Stimulated activated CD4-positive, alpha-beta T cell treated with anti-CD3 and anti-CD28 coated beads, Interleukin-1b, Interleukin-23, amount 100 ng/mL, for 48 hours (primary cell): ENCODE results near the gene MRGPRX3.
"Not testable (repeated sequence)": the region's sequence is repeated elsewhere in the genome, so short reads cannot be mapped to it uniquely, and the experiment has no call there.

ENCODE experiments used
- DNase-seq: peaks from one replicate; pipeline ENCODE4 v3.0.0-alpha.2; 2020

MRGPRX3 gene

GRCh38 chr11:18132341-18132740 lies at the start of gene MRGPRX3:
Gene MRGPRX3, plus strand, starts transcription at chr11:18132571. Its CDS starts 4,632 bp downstream, at chr11:18137203.
- DNase-seq, result no peak

DNA sequence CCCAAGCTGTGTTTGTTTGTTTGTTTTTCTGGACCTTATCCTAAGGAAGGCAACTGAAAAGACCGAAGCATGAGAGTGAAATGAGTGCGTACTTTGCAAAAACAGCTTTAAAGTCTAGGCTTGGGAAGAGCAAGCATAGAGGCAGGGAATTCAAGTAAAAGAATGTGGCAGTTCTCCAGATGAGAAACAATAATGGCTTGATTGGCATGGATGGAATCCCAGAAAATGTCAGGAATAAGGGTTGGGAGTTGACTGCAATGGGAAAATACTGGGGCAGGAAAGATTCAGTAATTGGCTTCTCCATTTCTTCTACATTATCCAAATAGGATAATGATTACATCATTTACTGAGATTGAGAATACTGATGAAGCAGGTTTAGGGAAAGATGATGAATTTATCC lies 44.0 kb upstream of the MRGPRX3 start:
- DNase-seq, result no peak

GRCh38 chr11:18088966-18089365 lies 43.4 kb upstream of the MRGPRX3 start:
- no peak for DNase-seq

DNA sequence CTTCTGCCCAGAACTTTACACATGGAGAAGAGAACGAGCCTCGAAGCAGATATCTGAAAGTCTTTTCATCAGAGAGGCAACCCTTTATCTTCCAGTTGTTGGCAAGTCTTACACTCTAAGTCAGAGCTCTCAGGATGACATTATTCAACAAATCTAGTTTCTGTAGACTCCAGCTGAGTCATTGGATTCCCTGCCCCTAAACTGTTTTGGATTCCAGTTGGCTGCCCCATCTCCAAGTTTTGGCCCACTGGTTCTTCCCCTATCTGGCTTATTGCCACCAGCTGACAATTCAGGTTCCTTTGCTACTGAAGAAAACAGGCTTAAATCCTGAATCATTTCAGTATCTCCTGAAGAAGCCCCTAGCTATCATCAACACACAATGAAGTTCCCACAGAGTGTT lies 40.6 kb upstream of the MRGPRX3 start:
- DNase-seq, result no peak

- no peak for DNase-seq
Observed at GRCh38 chr11:18093959-18094358, 38.4 kb upstream of the MRGPRX3 start.

GRCh38 chr11:18100926-18101656 lies 31.3 kb upstream of the MRGPRX3 start:
- peak; percentile 25 for DNase-seq

DNA sequence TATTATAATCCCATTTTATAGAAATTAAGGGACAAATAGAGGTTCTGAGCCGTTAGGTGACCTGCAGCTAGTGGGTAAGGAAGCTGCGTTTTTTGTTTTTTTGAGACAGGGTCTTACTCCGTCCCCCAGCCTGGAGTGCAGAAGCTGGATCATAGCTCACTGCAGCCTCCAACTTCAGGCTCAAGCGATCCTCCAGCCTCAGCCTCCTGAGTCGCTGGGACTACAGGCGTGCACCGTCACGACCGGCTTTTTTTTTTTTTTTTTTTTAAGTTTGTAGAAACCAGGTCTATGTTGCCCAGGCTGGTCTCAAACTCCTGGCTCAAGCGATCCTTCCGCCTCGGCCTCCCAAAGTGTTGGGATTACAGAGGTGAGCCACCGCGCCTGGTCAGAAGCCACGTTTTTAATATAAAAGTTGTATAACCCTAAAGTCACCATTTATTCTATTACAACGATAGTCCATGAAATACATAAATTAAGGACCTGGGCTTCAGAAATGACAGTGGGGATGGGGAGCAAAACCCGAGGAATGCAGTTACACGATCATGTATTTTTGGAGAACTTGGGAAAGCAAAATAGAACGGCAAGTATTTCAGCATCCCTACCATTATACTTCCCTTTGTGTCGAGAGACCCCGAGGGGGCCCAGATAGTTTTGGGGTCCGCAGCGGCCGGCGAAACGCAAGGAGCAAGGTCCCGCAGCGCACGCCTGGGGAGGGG lies 27.1 kb upstream of the MRGPRX3 start:
- DNase-seq, result no peak

DNA sequence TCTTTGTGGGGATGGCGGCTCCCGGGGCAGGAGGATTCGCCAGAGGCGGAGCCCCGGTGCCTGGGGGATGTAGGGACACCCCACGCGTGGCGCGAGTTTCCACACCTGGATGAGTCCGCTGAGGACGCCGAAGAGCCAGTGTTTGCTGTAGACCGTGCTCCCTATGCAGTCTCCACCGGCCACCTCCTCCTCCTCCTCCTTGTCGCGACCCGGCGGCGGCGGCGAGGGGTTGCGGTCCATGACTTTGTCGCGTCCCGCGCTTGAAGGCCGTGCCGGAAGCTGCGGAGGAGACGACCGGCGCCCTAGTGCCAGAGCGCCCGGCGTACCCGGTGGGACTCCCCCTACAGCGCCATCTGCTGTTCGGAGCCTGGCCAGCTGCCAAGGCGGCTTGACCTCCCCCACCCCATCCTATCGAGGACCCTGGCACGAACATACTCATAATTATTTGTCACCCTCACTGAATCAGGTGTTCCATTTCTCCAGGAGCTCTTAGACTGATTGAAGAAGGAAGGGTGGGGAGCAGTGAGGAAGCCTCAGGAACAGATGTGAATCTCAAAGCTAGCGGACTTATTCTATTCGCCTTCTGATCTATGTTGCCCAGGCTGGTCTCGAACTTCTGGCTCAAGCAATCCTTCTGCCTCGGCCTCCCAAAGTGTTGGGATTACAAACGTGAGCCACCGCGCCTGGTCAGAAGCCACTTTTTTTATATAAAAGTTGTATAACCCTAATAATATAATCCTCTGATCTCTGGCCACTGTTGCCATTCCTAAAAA lies 26.4 kb upstream of the MRGPRX3 start, which contains the start of gene SAAL1:
SAAL1 (minus strand) TSS at position 281 of the 773 bp plus-strand sequence; CDS start at position 240, 41 bp downstream.
- peak; percentile 92 for DNase-seq

DNA sequence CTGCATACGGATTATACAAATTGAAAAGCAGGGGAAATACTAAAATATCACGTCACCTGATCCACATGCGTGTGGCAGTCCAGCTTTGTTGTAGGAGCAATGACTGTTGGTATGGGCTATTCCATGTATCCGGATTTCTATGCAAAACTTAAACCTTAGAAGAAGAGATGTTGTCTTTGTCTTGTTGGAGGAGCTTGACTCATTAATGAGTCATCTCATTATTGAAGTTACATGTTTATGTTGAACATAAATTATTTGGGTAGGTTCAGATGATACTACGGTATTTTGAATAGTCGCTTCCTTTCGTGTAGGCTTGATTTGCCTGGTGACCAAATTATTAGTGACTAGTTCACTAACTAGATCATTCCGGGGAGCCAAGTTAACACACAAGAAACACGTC lies 25.7 kb upstream of the MRGPRX3 start:
- DNase-seq, result no peak

- no peak for DNase-seq
Observed at GRCh38 chr11:18108254-18108653, 24.1 kb upstream of the MRGPRX3 start.

- no peak for DNase-seq
Observed at GRCh38 chr11:18111005-18111404, 21.4 kb upstream of the MRGPRX3 start.

DNA sequence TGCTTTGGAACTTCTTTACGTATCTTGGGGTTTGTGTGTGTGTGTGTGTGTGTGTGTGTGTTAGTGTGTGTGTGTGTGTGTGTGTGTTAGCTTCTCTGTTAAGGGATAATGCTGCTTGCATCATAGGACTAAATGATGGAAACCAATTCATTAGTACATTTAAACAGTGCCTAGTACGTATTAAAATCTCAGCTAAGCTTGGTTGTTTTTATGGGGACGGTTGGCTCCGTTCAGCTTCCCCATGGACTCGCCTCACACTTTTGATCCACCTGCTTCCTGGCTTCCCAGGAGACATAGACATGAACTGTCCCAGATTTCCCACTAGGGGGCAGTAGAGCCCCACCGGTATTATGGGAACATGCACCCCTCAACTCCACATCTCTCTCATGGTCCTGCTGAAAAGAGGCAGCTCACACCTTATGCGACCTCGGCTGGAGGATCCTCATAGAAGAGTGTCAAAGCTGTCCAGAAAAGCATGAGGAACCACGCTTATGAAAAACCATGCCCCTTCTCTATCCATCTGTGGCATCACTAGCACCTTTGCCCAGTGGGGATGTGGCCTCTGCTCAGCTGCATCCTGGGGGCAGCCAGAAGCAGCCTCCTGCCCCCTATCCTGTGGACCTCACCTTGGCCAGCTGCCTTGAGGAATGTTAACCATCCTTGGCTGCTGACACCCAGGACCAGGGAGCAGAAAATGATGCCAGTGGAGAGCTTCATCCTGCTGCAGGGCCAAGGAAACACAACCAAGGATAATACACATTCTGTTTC lies 16.8 kb upstream of the MRGPRX3 start:
- DNase-seq, result peak; percentile 64

- not testable (repeated sequence) for DNase-seq
Observed at GRCh38 chr11:18121331-18121828, 11.0 kb upstream of the MRGPRX3 start.

GRCh38 chr11:18131115-18131514 lies 1.3 kb upstream of the MRGPRX3 start:
- not testable (repeated sequence) for DNase-seq

DNA sequence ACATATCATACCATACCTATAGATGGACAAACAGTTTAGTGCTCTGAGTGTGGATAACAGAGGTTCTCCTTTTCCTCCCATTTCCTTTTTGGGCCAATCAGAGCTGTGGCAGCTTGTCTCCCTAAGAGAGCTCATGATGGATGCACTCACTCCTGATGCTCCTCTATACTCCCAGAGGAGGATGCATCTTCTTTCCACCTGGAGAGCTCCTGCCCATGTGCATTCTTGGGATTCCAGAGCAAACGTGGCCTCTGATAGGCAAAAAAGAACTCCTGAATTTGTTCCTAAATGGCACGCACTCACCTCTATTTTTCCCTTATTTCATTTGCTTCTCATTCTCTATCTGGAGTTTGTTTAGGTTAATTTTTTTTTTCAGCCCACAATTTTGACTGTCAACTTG lies 2.9 kb downstream of the MRGPRX3 start:
- no peak for DNase-seq

GRCh38 chr11:18137186-18137800 lies 4.9 kb downstream of the MRGPRX3 start:
- no peak for DNase-seq

DNA sequence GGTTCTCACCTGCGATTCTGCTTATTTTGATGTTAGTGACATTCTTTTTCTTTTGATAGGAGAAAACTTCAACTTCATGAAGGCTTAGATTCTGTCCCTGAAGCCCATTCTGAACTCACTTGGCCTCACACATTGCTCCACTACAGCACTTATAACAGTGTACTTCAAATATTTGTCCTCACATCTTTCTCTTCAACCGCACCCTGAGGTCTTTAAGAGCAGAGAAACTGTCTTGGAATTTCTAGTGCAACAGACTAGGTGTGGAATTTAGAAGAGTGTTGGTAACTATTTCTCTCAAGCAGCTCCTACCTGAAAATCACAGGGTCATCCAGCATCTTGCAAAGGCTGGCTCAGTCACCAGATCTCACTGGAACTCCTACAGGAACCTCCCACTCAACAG lies 7.8 kb downstream of the MRGPRX3 start:
- DNase-seq, result no peak

- DNase-seq, result no peak
Observed at GRCh38 chr11:18144243-18144642, 11.9 kb downstream of the MRGPRX3 start.

DNA sequence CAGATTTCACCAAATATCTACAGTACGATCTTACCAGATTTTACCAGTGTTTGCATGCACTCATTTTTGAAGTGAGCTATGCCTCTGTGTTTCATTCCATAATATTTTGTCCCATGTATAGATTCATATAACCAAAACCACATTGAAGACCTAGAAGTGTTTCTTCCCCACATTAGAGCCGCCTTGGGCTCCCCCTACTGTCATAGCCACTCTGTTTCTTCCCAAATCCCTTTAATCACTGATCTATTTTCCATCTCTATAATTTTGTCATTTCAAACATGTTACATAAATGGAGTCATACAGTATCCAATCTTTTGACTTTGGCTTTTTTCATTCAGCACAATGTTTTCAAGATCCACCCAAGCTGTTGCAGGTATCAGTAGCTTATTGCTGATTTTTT lies 12.7 kb downstream of the MRGPRX3 start:
- no peak for DNase-seq

DNA sequence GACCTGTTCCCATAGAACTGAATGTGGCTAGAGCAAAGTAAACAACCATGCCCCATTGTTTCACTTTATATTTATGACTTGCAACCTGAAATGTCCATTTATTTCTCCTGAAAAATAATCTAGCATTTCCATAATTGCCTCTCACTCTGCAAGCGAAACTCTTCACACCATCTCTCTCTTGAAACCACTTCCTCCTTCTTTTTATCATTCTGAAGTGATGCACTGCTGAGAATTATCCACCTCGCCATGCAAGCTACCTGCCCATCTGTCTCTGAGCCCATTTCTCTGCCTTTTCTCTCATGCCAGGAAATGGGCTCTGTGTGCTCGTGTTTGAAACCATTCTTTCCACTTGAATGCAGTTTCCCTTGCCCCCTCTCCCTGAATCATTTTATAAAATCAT lies 13.5 kb downstream of the MRGPRX3 start:
- no peak for DNase-seq

DNA sequence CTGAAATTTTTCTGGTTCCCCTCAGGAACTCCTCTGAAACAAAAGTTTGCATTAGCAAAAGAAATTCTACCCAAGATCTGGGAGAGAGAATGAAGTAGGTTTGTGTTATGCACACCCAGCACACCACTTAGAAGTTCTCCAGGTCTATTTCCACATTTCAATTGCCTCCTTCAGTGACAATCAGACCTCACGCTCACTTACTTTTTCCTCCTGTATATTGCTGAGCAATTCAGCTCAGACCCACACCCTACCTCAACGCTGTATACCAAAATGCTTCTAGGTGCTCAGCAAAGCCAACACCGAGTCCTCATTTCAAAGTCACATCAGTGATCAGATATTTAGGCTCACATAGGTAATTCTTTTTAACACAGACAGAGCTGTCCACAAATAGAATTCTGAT lies 19.2 kb downstream of the MRGPRX3 start:
- no peak for DNase-seq

DNA sequence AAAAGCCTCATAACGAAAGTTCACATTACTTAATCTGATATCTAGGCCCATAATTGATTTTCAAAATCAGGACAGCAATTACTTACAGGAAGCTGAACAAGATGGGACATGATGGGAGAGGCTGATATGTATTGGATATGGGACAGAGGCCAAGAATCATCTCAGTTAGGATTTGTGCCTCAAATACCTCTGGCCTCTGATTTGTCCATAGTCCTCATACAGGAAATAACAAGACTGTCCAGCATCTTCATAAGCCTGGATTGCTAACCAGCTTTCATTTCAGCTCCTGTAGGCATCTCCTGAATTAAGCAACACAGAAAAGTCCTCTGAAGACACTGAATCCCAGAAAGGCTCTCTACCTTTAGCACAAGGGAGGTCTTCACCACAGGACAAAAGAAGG lies 36.0 kb downstream of the MRGPRX3 start:
- DNase-seq, result no peak
